ENCODE measurements around the gene TMPRSS2.

DNA sequence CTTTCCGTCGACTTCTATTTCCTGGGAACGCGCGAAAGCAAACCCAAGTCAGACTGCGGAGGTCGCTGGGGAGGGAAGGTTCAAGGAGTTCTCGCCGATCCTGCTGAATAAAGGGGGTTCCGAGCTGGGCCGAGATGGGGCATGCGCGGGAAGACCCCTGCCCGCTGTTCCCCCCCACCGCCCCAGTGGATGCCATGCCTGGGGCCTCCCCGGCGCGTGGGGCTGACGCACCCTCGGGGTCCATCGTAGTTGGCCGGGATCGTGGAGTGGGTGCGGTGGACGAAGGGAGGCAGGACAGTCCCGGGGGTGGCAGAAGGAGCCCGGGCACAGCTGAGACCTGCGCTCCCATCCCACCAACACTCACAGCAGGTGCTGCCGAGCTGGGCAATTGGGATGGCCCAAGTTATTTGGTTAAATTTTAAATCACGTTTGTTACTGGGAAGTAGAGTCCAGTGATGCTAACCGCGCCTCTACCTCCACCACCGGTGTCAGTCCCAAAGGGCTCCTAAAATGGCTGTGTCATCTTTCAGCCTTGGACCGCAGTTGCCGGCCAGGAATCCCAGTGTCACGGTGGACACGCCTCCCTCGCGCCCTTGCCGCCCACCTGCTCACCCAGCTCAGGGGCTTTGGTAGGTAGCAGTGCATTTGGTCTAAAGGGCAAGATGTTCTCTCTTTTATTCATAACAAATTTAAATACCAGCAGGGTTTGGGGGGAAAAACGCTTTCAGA, 81.1 kb downstream of the TMPRSS2 start:
- TF ChIP-seq, protein P1, sequence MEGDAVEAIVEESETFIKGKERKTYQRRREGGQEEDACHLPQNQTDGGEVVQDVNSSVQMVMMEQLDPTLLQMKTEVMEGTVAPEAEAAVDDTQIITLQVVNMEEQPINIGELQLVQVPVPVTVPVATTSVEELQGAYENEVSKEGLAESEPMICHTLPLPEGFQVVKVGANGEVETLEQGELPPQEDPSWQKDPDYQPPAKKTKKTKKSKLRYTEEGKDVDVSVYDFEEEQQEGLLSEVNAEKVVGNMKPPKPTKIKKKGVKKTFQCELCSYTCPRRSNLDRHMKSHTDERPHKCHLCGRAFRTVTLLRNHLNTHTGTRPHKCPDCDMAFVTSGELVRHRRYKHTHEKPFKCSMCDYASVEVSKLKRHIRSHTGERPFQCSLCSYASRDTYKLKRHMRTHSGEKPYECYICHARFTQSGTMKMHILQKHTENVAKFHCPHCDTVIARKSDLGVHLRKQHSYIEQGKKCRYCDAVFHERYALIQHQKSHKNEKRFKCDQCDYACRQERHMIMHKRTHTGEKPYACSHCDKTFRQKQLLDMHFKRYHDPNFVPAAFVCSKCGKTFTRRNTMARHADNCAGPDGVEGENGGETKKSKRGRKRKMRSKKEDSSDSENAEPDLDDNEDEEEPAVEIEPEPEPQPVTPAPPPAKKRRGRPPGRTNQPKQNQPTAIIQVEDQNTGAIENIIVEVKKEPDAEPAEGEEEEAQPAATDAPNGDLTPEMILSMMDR (IDR thresholded peaks at IDR 0.05): no peak
- no peak for TF ChIP-seq POLR2A (IDR thresholded peaks at IDR 0.05)

Measured in lower leg skin (tissue), 3 donors.